Measurements from ENCODE around the gene TNS3. TPM values are rescaled to one million over a fixed set of nuclear protein-coding genes. Genes with fewer than 3 reads are reported as not detected.
A peak's percentile ranks its signal among the peaks of the same experiment; 100 is the strongest.

TNS3 gene
- polyA plus RNA-seq, 1 of the 3 experiments (the other 2 are of a cell fraction), result 72.3 TPM

DNA sequence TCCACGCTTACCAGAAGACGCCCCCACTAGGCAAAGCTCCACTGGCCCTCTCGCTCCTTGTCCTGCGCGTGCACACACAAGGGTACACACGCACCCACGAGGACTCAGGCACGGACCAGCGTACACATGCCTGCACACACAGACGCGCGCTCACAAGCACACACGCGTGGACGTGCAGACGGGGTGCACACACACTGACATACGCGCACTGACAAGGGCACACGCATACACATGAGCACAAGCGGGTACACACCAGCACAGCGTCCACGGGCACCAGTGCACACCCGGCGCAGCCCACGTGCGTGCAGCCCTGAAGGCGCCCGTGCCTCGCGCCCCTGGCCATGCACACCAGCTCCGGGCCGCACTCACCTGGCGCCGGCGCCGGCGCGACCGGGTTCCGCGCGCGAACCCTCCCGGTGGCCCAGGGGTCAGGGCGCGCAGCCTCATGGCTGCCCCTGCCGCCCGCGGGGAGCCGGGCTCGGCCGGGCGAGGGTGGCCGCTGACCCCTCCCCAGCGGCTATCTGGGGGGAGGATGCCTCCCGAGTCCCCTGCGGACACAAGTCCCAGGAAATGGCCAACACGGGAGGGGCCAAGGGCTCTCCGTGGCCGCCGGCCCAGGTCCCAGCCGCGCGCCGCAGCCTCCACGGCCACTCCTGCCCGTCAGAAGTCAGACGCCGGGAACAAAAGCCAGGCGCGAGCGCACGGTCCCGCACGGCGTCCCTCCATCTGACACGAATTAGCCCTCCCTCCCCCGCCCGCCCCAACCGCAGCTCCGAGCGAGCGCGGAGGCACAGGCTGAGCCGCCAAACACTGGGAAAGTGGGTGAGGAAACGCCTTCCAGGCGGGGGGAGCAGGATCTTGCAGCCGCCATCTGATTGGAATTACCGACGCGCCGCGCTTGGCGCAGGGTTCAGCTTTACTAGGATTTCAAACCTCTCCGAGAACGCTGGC, 45.0 kb downstream of the TNS3 start:
- H3K79me2 ChIP-seq (ENCODE audit: insufficient read depth), result peaks cover 70% of the 10 kb centered on the region
- peaks cover 0 to 7% of the 10 kb centered on the region in 2 experiments for H3K36me3 ChIP-seq (replicated peaks in 1 of 2; ENCODE audit: control insufficient read depth in 1 of 2, insufficient read depth in 2 of 2, low read length in 1 of 2)
- H2AFZ ChIP-seq (ENCODE audit: low read depth), result peak overlapping the region; percentile 44; the same call in 1 of the 2 replicates
- H3K9me2 ChIP-seq, result no peaks in the 10 kb centered on the region
- POLR2A ChIA-PET, result no interaction called here
- peaks cover 13 to 43% of the 10 kb centered on the region in 2 experiments for H3K4me1 ChIP-seq (ENCODE audit: control insufficient read depth in 1 of 2, insufficient read depth in 2 of 2, low read depth in 1 of 2, low read length in 1 of 2)
- H3K27me3 ChIP-seq (ENCODE audit: insufficient read depth), result no peaks in the 10 kb centered on the region
- H3K4me3 ChIP-seq (ENCODE audit: low read depth in 2 of 2, low read length in 1 of 2), result peak overlapping the region; percentile 38 to 49
- peak overlapping the region; percentile 30 to 69; a peak in 3 of 4 replicates for H3K27ac ChIP-seq (ENCODE audit: low read depth in 2 of 2, low read length in 1 of 2)
- DNase-seq, result peak; percentile 86
- 50% methylated on average over 35 of the region's 96 CpGs for WGBS (ENCODE audit: low lambda C conversion rate)
- TF ChIP-seq, protein P1, sequence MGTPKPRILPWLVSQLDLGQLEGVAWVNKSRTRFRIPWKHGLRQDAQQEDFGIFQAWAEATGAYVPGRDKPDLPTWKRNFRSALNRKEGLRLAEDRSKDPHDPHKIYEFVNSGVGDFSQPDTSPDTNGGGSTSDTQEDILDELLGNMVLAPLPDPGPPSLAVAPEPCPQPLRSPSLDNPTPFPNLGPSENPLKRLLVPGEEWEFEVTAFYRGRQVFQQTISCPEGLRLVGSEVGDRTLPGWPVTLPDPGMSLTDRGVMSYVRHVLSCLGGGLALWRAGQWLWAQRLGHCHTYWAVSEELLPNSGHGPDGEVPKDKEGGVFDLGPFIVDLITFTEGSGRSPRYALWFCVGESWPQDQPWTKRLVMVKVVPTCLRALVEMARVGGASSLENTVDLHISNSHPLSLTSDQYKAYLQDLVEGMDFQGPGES (IDR thresholded peaks at IDR 0.05; ENCODE audit: low read depth, low read length), result no peak
- TF ChIP-seq SIN3A (IDR thresholded peaks at IDR 0.05; ENCODE audit: borderline replicate concordance, low read depth, low read length), result peak; percentile 13; the same call in 1 of the 2 replicates
- peak; percentile 88 for TF ChIP-seq TCF12 (IDR thresholded peaks at IDR 0.05)
- TF ChIP-seq SMC3 (IDR thresholded peaks at IDR 0.05; ENCODE audit: low read depth, low read length), result peak; percentile 24; the same call in 1 of the 2 replicates
- no peak for TF ChIP-seq PBX3 (IDR thresholded peaks at IDR 0.05)
- peak; percentile 55; the same call in 1 of the 2 replicates for TF ChIP-seq POLR2AphosphoS5 (IDR thresholded peaks at IDR 0.05; ENCODE audit: low read depth, low read length)
- peak; percentile 46; the same call in 1 of the 2 replicates for TF ChIP-seq TEAD4 (IDR thresholded peaks at IDR 0.05; ENCODE audit: borderline replicate concordance, insufficient read depth)
- peak; percentile 64 for TF ChIP-seq NFIC (IDR thresholded peaks at IDR 0.05; ENCODE audit: borderline replicate concordance)
- no peak for TF ChIP-seq TAF1 (IDR thresholded peaks at IDR 0.05; ENCODE audit: borderline replicate concordance, low read depth, low read length)
- TF ChIP-seq MAX (IDR thresholded peaks at IDR 0.05; ENCODE audit: low read depth), result peak; percentile 89
- peak overlapping the region; percentile 59 for H3K4me2 ChIP-seq
- no peaks in the 10 kb centered on the region for H4K20me1 ChIP-seq (ENCODE audit: insufficient read depth)
- H3K9ac ChIP-seq, result peak overlapping the region; percentile 23; the same call in 1 of the 2 replicates
- CTCF ChIA-PET, result interaction anchor here (2.1 to 3.4 kb wide), 3 partner anchors 11 to 282 kb away, joined by 5 to 11 read pairs (median 11); no protein-coding TSS in a partner anchor
- peaks cover 15% of the 10 kb centered on the region for H3F3A ChIP-seq (replicated peaks; ENCODE audit: insufficient read depth)
- H3K9me3 ChIP-seq, result no peaks in the 10 kb centered on the region

Data from SK-N-SH (cell line).